Activated naive CD4-positive, alpha-beta T cell treated with Interleukin-2 at 50 U/mL for 16 hours (primary cell): ENCODE results near the gene TMEM92.

Experiments used
- DNase-seq: peaks from one replicate; pipeline ENCODE4 v3.0.0-alpha.2; 2020

Gene TMEM92

GRCh38 chr17:50329716-50330115 lies 55.5 kb downstream of the TMEM92 start:
- DNase-seq: no peak

DNA sequence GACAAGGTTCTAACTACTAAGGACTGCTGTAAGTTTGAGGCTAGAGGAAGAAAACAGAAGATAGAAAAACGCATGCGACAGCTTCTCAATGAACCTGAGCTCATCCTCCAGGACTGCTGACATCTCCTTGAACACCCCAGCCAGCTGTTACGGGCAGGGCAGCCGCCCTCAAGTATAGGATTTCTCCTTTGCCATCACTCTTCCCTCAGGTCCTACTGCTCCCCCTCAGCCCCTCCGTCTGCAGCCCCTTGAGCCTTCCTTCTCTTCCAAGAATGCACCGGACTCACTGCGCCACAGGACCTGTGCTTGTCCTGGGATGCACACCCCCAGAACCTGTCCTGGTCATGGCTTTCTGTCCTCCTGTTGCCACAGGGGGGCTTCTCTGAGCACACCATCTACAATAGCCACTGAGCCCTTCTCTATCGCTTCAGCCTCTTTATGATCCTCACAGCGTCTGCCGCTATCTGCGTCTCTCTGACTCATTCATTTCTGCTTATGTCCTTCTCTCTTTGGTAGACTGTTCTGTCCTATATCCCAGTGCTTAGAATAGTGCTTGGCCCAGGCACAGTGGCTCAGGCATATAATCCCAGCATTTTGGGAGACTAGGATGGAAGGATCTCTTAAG lies 56.0 kb downstream of the TMEM92 start:
- no peak for DNase-seq
